Urothelium cell line (cell line): ENCODE data around the gene GPC5.
A peak's percentile ranks its signal among the peaks of the same experiment; 100 is the strongest.

Experiments
- DNase-seq: peaks from one replicate; pipeline ENCODE4 v3.0.0; 2011; ENCODE audit warnings: low spot score, mixed read lengths
- FAIRE-seq: peaks from 2 replicates; lab custom pipeline; 2011; peaks lifted over from hg19 to GRCh38; lab: Jason Lieb, UNC

The GPC5 gene

DNA sequence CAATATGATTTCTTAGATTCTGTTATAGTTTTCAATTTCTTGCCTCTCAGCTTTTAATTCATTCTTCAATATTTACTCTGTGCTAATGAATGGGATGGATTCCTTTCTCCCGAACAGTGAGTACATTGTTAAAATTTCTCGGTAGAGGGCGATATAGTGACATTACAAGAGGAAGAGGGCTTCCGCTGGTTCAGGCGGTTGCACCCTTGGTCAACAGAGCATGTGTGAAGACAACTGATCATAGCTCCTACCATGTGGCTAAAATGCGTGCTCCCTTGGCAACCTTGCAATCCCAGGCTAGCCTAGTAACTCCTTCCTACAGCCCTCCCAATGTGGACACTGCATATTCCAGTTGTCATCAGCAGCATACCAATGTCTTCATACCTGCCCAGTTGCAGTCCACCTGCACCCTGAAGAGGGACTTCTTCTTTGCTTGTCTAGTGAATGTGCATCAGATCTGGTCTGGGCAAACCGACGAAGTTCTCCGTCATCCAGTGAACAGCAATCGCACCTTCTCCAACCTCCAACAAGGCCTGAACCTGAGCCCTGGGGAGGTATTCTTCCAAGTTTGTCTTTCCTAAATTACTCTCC, 1175.1 kb downstream of the GPC5 start:
- no peak for FAIRE-seq

GRCh38 chr13:92574499-92574898, 1176.1 kb downstream of the GPC5 start:
- no peak for FAIRE-seq
- no peak for DNase-seq

More for the DNA sequence above, 1175.1 kb downstream of the GPC5 start:
- DNase-seq = peak; percentile 14

- DNase-seq (no peak), FAIRE-seq (no peak)
These were observed 1177.4 kb downstream of the GPC5 start for GRCh38 chr13:92575777-92576176.

- DNase-seq (no peak), FAIRE-seq (no peak)
These were observed 1179.9 kb downstream of the GPC5 start for GRCh38 chr13:92578358-92578757.

DNA sequence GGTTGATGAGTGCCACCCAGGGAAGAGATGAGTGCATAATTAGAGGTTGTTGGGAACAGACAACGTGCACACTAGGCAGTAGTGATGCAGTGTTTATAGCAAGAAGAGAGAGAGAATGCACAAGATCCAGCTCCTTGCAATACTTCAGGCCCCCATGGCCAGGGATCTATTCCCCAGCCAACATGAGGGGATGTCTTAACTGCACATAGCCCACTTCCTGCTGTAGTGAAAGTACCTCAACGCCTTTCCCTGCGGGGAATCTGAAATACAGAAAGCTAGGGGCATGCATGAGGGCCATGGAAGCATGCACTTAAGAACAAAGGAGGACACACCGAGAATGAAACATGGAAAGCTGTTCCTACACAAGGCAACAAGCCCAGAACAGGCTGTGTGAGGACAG, 1191.5 kb downstream of the GPC5 start:
- DNase-seq (no peak), FAIRE-seq (no peak)

DNA sequence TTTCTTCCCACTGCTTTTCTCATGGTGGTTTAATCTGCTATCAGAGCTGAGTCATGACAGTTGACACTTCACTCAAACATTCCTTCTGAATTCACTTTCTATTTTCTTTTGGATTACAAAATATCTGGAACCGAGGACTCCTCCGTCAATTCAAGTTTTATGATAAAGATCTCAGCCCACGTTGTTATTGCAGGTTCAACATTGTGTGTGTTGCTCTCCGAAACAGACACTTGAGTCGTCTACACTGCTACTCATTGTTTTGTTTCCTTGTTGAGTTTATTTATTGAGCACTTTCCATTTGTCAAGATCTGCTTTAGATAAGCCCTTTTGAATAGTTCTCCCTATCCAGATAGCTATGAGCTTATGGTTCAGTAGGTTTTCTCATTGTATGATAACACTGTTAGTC, 1192.1 kb downstream of the GPC5 start:
- no peak for DNase-seq
- FAIRE-seq = no peak

GRCh38 chr13:92591117-92591516, 1192.7 kb downstream of the GPC5 start:
- no peak for FAIRE-seq
- no peak for DNase-seq

DNA sequence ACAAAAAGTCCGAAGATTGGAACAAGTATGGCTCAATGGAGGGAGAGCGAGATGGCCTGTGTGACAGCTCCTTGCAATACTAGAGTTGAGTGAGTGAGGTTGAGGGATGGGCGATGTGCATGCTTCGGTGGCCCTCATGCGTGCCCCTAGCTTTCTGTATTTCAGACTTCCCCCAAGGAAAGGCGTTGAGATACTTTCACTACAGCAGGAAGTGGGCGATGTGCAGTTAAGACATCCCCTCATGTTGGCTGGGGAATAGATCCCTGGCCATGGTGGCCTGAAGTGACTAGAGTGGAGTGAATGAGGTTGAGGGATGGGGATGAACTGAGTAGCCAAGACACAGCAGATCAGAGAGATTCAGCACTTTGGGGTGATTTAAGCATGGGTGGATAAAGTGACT, 1194.3 kb downstream of the GPC5 start:
- DNase-seq (no peak), FAIRE-seq (no peak)

GRCh38 chr13:92602560-92602959, 1204.1 kb downstream of the GPC5 start:
- FAIRE-seq (no peak), DNase-seq (no peak)

GRCh38 chr13:92609376-92609775, 1211.0 kb downstream of the GPC5 start:
- FAIRE-seq (no peak), DNase-seq (no peak)

GRCh38 chr13:92612892-92613291, 1214.5 kb downstream of the GPC5 start:
- no peak for FAIRE-seq
- DNase-seq = no peak

- DNase-seq (no peak), FAIRE-seq (no peak)
These were observed 1215.5 kb downstream of the GPC5 start for GRCh38 chr13:92613921-92614320.

- DNase-seq (no peak), FAIRE-seq (no peak)
These were observed 1223.6 kb downstream of the GPC5 start for GRCh38 chr13:92621985-92622384.

GRCh38 chr13:92622905-92623304, 1224.5 kb downstream of the GPC5 start:
- FAIRE-seq (no peak), DNase-seq (no peak)

DNA sequence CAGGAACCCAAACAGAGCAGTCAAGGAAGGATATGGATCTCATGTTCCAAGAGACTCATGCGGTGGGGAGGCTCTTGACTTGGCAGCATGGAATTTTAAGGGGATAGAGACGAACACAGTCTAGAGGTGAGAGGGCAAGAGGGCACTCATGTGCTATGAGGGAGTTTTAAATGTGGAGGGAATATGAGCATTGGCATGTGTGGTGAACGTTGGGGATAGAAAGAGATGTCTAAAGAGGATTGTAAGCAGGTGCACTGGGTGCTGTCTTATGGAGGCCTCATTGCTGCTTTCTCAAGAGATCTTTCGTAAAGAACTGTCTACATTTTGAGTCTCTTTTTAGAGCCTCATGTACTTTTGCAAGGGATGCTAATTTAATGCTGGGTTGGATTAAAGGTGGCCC, 1227.9 kb downstream of the GPC5 start:
- no peak for FAIRE-seq
- DNase-seq = no peak

- FAIRE-seq (no peak), DNase-seq (no peak)
These were observed 1242.5 kb downstream of the GPC5 start for GRCh38 chr13:92640936-92641335.

GRCh38 chr13:92649140-92649813, 1250.9 kb downstream of the GPC5 start:
- DNase-seq (no peak), FAIRE-seq (no peak)

DNA sequence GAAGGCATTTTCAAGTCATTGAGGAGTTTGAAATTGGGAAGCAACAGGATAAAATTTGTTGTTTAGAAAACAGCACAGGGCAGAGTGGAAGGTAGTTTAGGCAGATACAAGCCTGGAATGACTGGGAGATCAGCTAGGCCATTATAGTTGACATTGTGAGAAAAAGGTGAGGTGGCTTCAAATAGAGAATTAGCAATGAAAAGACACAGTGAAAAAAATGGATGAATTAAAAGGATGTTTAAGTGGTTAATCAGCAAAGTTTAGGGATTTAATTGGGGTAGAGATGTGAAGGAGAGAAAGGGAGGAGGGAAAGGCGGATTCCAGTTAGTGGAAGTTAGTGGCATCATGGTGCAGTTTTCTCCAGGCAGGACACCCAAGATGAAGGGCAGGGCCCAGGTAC, 1257.7 kb downstream of the GPC5 start:
- DNase-seq = no peak
- no peak for FAIRE-seq

GRCh38 chr13:92656648-92657047, 1258.2 kb downstream of the GPC5 start:
- DNase-seq (no peak), FAIRE-seq (no peak)

DNA sequence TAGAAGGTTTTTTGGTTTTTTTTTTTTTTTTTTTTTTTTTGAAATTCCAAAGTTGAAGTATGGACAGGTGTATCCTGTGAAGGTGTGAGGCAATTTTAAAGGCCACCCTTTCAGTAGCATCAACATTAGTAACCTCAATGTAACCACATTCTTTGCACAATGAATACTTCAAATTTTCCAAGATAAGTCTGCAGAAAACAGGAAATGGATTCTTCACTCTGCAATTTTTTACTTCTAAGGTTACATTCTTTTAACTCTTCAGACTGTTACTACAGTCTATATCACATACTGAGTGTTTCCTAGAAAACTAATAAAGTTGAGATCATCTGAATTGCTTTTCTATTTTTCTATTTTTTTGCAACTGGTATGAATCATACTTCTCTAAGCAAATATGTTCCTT, 1259.1 kb downstream of the GPC5 start:
- FAIRE-seq (no peak), DNase-seq (peak; percentile 11)

DNA sequence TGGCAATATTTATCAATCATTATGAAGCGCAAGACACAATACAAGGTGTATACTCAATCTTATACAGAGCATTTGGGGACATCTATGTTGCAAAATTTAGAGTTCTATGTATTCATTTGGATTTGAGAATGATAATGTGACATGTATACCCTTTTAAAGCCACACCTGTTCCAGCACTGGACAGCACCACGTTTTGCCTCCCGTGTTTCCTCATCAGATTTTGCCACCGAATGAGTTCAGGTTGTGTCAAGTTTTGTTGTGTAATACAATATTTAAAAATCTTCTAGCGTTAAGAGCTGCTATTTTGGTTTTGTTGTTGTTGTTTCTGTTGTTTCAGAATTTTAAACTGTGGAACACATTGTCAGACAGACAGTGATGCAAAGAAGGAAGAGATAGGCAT, 1259.9 kb downstream of the GPC5 start:
- no peak for DNase-seq
- FAIRE-seq = no peak

DNA sequence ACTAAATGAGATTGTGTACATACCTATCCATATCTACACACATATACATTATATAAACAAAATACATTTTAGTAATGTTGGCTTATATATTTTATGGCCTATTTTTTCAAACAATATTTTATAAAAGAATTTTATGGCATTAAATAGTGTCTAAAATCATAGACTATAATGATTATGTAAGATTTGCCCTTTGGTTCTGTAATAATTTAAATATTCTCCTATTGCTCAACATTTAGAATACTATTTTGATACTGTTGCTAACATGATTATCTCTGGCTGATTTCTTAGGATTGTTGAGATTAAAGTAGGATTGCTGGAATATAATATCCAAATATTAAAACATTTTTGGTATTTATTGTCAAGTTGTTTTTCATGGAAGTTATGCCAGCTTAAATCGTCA, 1263.0 kb downstream of the GPC5 start:
- DNase-seq (no peak), FAIRE-seq (no peak)

- FAIRE-seq (no peak), DNase-seq (no peak)
These were observed 1269.7 kb downstream of the GPC5 start for GRCh38 chr13:92668157-92668556.
